ENCODE results near the gene C10orf71.
A peak's percentile ranks its signal among the peaks of the same experiment; 100 is the strongest.

C10orf71 gene

GRCh38 chr10:49280001-49280408 is 19.0 kb upstream of the C10orf71 start:
- TF ChIP-seq GATA1 (IDR thresholded peaks at IDR 0.05; ENCODE audit: low read depth, low read length) (no peak), POLR2A (IDR thresholded peaks at IDR 0.05; ENCODE audit: low read length) (no peak)
- no peak for DNase-seq

- peak in 1 of 2 experiments; percentile 5 for DNase-seq
- no peak for TF ChIP-seq GATA1 (IDR thresholded peaks at IDR 0.05; ENCODE audit: low read depth, low read length)
- TF ChIP-seq POLR2A (IDR thresholded peaks at IDR 0.05; ENCODE audit: low read length), result no peak
Observed at GRCh38 chr10:49281461-49281860, 17.5 kb upstream of the C10orf71 start.

- TF ChIP-seq POLR2A (IDR thresholded peaks at IDR 0.05; ENCODE audit: low read length) (no peak), GATA1 (IDR thresholded peaks at IDR 0.05; ENCODE audit: low read depth, low read length) (no peak)
- no peak for DNase-seq
Observed at GRCh38 chr10:49282306-49282705, 16.7 kb upstream of the C10orf71 start.

GRCh38 chr10:49282879-49283341 is 16.1 kb upstream of the C10orf71 start:
- DNase-seq, result no peak
- no peak for TF ChIP-seq POLR2A (IDR thresholded peaks at IDR 0.05; ENCODE audit: low read length)
- no peak for TF ChIP-seq GATA1 (IDR thresholded peaks at IDR 0.05; ENCODE audit: low read depth, low read length)

GRCh38 chr10:49283491-49283890 is 15.5 kb upstream of the C10orf71 start:
- DNase-seq, result no peak
- TF ChIP-seq GATA1 (IDR thresholded peaks at IDR 0.05; ENCODE audit: low read depth, low read length) (no peak), POLR2A (IDR thresholded peaks at IDR 0.05; ENCODE audit: low read length) (no peak)

GRCh38 chr10:49284356-49284755 is 14.6 kb upstream of the C10orf71 start:
- no peak for DNase-seq
- TF ChIP-seq POLR2A (IDR thresholded peaks at IDR 0.05; ENCODE audit: low read length) (no peak), GATA1 (IDR thresholded peaks at IDR 0.05; ENCODE audit: low read depth, low read length) (no peak)

- TF ChIP-seq POLR2A (IDR thresholded peaks at IDR 0.05; ENCODE audit: low read length) (no peak), GATA1 (IDR thresholded peaks at IDR 0.05; ENCODE audit: low read depth, low read length) (no peak)
- DNase-seq, result no peak
Observed at GRCh38 chr10:49285232-49285631, 13.7 kb upstream of the C10orf71 start.

GRCh38 chr10:49286686-49287085 is 12.3 kb upstream of the C10orf71 start:
- TF ChIP-seq POLR2A (IDR thresholded peaks at IDR 0.05; ENCODE audit: low read length) (no peak), GATA1 (IDR thresholded peaks at IDR 0.05; ENCODE audit: low read depth, low read length) (no peak)

GRCh38 chr10:49287689-49288340 is 11.2 kb upstream of the C10orf71 start:
- DNase-seq, result no peak

More at GRCh38 chr10:49286686-49287085, 12.3 kb upstream of the C10orf71 start:
- no peak for DNase-seq

GRCh38 chr10:49288341-49289065 is 10.5 kb upstream of the C10orf71 start:
- TF ChIP-seq GATA1 (IDR thresholded peaks at IDR 0.05; ENCODE audit: low read depth, low read length) (no peak), POLR2A (IDR thresholded peaks at IDR 0.05; ENCODE audit: low read length) (no peak)
- DNase-seq, result no peak

More at GRCh38 chr10:49287689-49288340, 11.2 kb upstream of the C10orf71 start:
- no peak for TF ChIP-seq GATA1 (IDR thresholded peaks at IDR 0.05; ENCODE audit: low read depth, low read length)
- no peak for TF ChIP-seq POLR2A (IDR thresholded peaks at IDR 0.05; ENCODE audit: low read length)

- DNase-seq, result no peak
- no peak for TF ChIP-seq POLR2A (IDR thresholded peaks at IDR 0.05; ENCODE audit: low read length)
- TF ChIP-seq GATA1 (IDR thresholded peaks at IDR 0.05; ENCODE audit: low read depth, low read length), result no peak
Observed at GRCh38 chr10:49289480-49289879, 9.5 kb upstream of the C10orf71 start.

GRCh38 chr10:49290131-49290530 is 8.8 kb upstream of the C10orf71 start:
- DNase-seq, result no peak
- TF ChIP-seq GATA1 (IDR thresholded peaks at IDR 0.05; ENCODE audit: low read depth, low read length) (no peak), POLR2A (IDR thresholded peaks at IDR 0.05; ENCODE audit: low read length) (no peak)

- DNase-seq, result no peak
- no peak for TF ChIP-seq POLR2A (IDR thresholded peaks at IDR 0.05; ENCODE audit: low read length)
- no peak for TF ChIP-seq GATA1 (IDR thresholded peaks at IDR 0.05; ENCODE audit: low read depth, low read length)
Observed at GRCh38 chr10:49290607-49291006, 8.4 kb upstream of the C10orf71 start.

GRCh38 chr10:49292565-49293207 is 6.3 kb upstream of the C10orf71 start:
- DNase-seq, result no peak
- TF ChIP-seq GATA1 (IDR thresholded peaks at IDR 0.05; ENCODE audit: low read depth, low read length), result no peak
- no peak for TF ChIP-seq POLR2A (IDR thresholded peaks at IDR 0.05; ENCODE audit: low read length)

Data from erythroblast (primary cell).